GM19193 (cell line): ENCODE results near the gene DARS1.

ENCODE experiments used
- POLR2A ChIP-seq: IDR thresholded peaks from 4 replicates; pipeline ENCODE4 v1.6.1; 2011; ENCODE audit not compliant: insufficient read depth, insufficient read length; ENCODE audit errors: extremely low read depth

The DARS1 gene

DNA sequence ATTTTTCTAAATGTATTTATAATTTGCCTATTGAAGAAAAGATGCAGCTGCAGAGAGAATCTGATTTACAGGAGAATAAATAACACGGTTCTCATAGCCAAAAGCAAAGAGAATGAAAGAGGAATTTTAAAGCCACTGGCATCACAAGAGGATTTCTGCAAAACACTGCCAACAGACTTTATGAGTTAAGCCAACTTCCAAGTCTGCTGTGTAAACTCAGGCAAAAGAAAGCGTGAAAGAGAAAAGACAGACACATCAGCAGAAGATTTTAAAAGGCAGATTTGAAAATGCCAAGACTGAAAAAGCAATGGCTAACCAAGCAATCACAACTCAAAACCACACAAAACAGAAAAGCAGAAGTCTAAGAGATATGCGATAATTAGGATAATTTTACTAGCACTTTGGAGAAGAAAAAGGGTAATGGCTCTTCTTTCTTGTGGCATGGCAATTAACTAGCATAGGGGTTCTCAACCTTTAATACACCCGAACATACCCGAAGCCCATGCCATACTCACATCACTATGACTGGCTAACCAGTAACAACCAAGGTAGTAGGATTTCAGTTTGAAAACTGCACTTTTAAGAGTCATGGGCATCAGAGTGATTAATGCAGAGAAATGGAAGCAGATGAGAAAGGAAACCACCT lies 4.9 kb downstream of the DARS1 start:
- no peak for TF ChIP-seq POLR2A

DNA sequence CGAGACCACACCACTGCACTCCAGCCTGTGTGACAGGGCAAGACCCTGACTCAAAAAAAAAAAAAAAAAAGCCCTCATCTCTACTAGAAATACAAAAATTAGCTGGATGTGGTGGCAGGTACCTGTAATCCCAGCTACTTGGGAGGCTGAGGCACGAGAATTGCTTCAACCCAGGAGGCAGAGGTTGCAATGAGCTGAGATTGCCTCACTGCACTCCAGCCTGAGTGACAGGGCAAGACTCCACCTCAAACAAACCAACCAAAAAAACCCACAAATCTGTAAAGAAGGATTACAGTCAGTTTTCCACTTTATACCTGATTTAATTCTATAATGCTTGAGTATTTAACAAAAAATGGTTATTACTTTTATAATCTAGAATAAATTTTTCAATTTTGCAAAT lies 9.7 kb downstream of the DARS1 start:
- TF ChIP-seq POLR2A: no peak

DNA sequence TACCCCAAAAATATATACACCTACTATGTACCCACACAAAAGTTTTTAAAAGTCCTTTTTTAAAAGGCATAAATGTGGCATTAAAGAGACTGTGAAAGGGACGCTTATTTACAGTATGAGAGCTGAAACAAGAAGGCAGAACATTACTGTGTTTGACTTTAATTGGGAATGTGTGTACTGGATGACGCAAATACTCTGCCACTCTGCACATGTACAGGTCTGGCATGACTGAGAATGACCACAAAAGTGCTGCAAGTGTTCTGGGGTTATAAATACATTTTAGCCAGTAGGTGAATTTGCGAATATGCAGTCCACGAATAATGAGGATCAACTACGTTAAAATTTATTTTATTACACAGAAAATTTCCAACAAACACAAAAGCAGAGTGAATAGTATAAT lies 11.4 kb downstream of the DARS1 start:
- no peak for TF ChIP-seq POLR2A

- TF ChIP-seq POLR2A: no peak
Observed at GRCh38 chr2:135969655-135970387, 15.6 kb downstream of the DARS1 start.

- no peak for TF ChIP-seq POLR2A
Observed at GRCh38 chr2:135965756-135966155, 19.7 kb downstream of the DARS1 start.

DNA sequence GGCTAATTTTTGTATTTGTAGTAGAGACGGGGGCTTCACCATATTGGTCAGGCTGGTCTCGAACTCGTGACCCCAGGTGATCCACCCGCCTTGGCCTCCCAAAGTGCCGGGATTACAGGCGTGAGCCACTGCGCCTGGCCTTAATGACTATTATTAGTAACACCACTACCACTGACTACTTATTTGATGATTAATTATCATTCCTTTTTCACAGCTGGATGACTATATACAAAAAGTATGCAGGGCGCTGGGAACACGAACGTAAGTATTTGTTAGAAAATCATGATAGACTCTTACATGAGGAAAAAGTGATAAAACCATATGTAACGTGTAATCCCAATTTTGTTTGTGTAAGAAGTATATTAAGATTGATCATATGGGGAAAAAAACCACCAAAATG lies 21.6 kb downstream of the DARS1 start:
- no peak for TF ChIP-seq POLR2A

GRCh38 chr2:135962366-135963123 lies 22.9 kb downstream of the DARS1 start:
- no peak for TF ChIP-seq POLR2A

DNA sequence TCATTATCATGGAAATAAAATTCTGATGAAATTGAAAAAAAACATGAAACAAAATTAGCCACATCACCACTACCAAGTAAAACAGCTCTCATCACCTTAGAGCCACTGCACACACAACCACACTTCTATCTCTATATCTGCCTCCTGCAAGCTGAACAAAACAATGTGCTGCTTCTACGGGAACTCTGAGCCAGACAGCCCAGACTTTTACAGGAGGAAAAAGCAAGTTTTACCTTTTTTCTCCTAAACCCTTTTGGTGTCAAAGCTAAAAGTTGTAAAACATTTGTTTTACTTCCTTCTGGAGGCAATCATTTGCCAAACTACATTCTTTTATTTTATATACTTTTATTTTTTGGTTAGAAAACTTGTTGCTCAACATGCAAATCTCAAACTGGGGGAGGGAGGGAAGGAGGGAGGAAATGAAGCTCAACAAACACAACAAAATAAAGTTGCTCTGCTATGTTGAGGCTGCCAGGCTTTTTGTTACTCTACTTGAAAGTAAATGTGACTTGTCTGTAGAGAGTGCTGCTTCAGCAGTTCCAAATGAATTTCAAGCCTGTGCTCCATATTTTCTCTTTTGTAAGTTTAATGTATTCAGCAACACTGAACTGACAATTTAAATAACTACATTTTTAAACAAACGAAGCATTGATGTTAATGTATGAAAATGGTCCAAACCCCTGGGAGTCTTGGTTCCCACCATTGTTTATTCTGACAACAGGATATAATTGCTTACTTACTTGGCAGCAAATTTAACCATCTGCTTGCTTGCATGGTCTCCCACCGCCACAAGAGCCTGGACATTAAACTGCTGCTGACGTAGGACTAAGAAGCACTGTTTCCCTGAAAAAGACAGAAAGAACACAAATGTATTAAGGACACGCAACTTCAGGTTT lies 24.5 kb downstream of the DARS1 start:
- TF ChIP-seq POLR2A: no peak

- TF ChIP-seq POLR2A: no peak
Observed at GRCh38 chr2:135960150-135960549, 25.3 kb downstream of the DARS1 start.

DNA sequence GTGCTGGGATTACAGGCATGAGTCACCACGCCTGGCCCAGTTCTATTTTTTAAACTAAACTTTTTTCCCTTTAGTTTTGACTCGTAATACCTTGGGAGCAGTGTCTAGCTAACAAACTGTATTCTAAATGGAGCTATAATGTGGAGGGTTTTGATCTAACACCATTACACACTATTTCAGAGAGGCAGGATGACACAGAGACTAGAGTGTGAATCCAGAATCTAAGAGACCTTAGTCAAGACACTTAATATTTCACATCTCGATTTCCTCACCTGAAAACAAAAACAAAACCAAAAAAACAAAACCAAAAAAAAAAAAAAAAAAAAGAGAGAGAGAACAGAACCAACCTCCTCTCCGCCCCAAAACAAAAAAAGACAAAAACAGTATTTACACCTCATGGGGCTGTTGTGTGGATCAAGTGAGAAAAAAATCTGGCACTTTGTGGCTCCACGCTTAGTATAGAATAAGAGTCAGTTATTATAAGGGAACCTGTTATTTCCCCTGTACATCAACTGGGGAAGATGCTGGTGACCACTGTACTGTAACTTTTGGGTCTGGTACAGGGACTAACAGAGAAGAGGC lies 31.3 kb downstream of the DARS1 start:
- TF ChIP-seq POLR2A: no peak

DNA sequence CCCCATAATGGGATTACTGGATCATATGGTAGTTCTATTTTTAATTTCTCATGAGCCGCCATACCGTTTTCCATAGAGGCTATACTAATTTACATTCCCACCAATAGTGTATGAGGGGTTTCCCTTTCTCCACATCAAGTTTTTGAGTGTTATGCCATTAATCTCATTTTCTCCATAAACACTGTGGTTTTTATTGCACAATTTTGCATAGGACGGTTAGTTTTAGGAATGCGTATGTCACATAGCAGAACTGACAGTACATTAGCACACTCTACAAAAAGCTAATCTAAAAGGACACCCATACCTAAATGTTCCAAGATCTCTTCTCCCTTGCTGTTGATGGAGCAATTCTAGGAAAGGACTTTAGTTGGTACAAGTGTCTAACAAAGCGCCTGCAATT lies 32.5 kb downstream of the DARS1 start:
- TF ChIP-seq POLR2A: no peak

- TF ChIP-seq POLR2A: no peak
Observed at GRCh38 chr2:135951041-135951583, 34.3 kb downstream of the DARS1 start.

- no peak for TF ChIP-seq POLR2A
Observed at GRCh38 chr2:135949451-135950234, 35.8 kb downstream of the DARS1 start.

DNA sequence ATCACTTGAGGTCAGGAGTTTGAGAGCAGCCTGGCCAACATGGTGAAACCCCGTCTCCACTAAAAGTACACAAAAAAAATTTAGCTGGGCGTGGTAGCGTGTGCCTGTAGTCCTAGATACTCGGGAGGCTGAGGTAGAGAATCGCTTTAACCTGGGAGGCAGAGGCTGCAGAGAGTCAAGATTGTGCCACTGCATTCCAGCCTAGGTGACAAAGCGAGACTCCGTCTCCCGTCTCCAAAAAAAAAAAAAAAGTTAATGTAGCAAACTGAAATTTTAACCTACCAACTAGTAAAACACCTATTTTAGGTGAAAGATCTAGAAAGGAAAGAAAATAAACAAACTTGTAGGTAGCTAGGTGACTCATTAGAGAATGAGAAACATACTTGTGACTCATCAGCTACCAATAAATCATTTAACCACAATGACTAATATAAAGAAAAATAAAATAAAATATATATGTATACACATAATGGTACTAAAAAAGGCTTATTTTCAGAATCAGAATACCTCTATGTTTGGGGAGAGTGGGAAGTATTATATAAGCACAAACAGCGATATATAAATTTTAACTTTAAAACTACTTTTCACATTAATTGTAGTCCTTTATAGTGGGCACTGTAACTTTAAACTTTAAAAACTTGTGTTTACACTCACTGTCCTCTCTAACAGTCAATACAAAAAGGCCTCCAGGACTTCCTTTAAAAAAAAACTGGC lies 36.6 kb downstream of the DARS1 start:
- TF ChIP-seq POLR2A: no peak

- TF ChIP-seq POLR2A: no peak
Observed at GRCh38 chr2:135948141-135948540, 37.3 kb downstream of the DARS1 start.
